Uterus (tissue), 2 donors: ENCODE data around the gene PLCG1.

Experiments
- CTCF ChIP-seq, 4 experiments: fragments of 200-600 bp in 2 of 4; fragments of 450-650 bp in 2 of 4; sonication (generic) in 2 of 4; IDR thresholded peaks; one replicate each; pipeline ENCODE4 v1.5.1; 2016 to 2019; ENCODE audit warnings: antibody characterized with exemption in 4 of 4, mild to moderate bottlenecking in 2 of 4, moderate library complexity in 1 of 4
- POLR2A ChIP-seq, 2 donors: fragments of 450-650 bp; IDR thresholded peaks; one replicate each; pipeline ENCODE4 v1.6.1; 2016; ENCODE audit warnings: antibody characterized with exemption in 2 of 2, mild to moderate bottlenecking in 1 of 2, moderate library complexity in 1 of 2

DNA sequence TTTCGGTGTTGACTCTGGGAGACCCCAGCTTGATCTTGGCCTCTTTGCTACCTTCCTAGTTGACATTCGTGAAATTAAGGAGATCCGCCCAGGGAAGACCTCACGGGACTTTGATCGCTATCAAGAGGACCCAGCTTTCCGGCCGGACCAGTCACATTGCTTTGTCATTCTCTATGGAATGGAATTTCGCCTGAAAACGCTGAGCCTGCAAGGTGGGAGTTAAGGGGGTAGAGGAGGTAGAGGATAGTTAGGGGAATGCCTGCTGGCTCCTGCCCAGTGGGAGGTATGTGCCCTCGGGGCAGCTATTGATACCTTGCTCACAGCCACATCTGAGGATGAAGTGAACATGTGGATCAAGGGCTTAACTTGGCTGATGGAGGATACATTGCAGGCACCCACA is 22.2 kb downstream of the PLCG1 start:
- TF ChIP-seq CTCF (IDR thresholded peaks at IDR 0.05): no peak
- TF ChIP-seq POLR2A (IDR thresholded peaks at IDR 0.05): no peak
